Skin of body (tissue), 2 donors: ENCODE measurements around the gene CADPS. TPM values are rescaled to one million over a fixed set of nuclear protein-coding genes. Genes with fewer than 3 reads are reported as not detected.
A peak's percentile ranks its signal among the peaks of the same experiment; 100 is the strongest.

Source experiments
- DNase-seq: peaks from one replicate; lab custom pipeline; 2025; lab: John Stamatoyannopoulos, UW
- total RNA-seq: library from RNA; depleted of rRNA; stranded (reverse); fragments of >200 nt; gene quantifications from one replicate; pipeline ENCODE4 v1.2.3, GENCODE V29; 2014

Gene CADPS
- total RNA-seq, 1 donor from 2014 or later, result 2.4 TPM

GRCh38 chr3:62521464-62522105 lies 353.6 kb downstream of the CADPS start:
- DNase-seq, result no peak

DNA sequence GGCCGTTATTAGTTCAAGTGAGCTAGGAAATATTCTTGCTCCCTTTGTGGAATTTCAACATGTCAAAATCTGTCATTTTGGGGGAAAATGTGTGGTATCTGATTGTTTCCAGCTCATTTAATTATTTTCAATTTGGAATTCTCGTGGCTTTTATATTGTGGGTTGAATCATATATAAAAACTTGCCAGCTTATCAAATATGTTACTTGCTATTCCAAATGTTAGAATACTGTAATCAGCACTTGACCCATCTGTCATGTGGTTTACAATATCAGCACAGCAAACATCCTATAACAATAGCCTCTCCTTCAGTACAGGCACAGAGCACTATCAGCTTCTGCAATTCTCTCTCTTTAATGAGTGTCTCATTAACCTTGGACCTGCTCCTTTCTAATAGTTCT lies 371.7 kb downstream of the CADPS start:
- DNase-seq, result no peak

DNA sequence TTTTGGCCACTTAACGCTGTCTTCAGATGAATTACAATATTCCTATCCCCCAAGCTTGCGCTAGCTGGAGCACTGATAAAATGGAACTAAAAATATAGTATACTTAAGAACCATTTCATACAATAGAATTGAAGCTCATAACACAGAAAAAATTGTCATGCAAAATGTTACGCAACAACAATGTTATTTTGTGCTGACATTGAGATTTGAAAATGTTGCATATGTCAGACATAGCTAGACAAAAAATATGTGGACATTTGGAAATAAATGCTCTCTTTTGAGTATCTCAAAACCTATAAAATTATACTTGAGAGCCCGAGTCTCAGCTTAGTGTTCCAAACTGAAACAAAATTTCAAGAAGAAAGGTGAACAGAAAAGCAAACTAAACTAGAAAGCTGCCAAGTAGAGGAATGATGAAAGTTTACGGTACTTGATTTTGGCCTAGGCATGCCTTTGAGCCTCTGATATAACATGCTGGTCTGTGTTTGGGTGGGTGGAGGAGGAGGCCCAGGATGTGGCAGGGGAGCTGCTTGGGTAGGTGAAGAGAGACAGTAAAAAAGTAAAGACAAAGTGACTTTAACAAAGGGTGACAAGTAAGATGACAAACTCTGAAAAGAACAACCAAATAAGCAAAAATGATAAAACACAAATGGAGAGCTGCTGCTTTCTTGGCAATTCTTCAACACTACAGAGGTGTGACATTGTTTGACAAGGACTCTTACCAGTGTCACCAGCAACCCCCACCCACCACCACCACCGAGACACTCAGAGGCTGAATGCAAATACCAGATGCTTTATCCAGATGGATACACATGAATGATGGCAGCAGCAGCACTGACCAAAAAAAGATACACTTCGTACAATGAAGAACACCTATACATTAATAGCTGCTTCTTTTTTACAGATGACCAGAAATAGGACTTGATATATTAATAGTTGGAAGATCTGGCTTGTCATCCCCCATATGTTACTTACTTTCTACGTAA lies 372.6 kb downstream of the CADPS start:
- no peak for DNase-seq

DNA sequence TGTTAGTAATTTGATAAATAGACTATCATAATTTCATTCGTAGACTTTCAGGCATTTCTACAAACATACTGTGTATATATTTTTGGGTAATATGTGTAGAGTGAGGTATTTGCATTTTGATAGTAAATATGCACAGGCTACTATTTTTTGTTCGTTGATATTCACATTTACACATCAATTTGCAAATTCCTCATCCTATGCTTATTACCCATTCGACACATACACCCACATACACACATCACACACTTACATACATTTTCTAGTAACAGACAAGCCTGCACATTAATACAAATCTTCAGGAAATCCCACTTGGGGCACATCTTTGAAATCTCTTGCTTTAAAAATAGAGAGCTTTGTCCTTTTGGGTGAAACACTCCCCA lies 373.9 kb downstream of the CADPS start:
- no peak for DNase-seq

DNA sequence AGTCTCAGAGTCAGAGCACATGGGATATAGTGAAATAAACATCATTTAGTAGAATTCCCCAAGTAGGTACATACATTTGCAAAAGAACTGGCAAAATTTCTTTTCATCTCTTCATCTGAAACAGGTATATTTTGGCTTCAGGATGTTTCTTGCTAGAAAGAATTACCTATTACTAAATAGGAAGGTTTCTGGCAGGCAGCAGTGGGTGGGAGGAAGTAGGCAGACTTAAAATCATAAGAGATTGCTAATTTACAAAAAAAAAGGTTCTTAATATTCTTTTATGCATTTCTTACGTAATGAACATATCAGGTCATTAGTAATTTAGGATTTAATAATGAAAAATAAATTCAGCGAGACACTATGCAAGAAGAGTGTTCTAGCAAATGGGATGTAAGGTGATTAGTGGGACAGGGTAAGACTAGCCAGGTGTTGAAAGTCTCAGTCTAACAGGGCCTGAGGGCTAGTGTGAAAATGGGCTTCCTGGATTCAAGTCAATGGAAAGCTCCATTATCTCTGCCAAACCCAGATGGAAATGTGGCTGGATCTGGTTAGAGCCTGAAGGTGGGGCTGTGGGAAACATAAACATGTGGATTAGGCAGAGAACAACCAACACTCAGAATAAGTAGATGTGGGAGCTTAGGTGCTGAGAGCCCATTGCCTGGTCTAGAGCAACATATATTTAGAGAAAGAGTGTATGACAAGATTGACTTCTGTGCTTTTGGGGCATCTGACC lies 374.5 kb downstream of the CADPS start:
- DNase-seq, result no peak

DNA sequence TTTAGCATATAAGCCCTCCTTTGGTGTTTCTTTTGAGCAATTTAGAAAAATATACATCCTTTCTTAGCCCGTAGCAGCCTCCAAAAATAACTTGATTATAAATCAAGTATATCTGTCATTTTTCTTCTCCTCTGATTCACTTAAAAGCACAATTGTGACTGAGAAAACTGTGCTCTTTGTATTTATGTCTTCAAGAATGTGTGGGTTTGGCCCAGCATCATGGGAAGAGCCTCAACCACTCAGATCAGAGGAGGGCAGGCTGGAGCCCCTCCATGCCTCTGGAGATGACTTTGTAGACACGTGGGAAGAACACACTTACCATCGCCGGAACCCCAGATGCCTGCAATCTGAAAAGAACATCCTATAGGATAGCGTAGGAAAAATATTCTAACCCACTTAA lies 378.1 kb downstream of the CADPS start:
- DNase-seq, result no peak

DNA sequence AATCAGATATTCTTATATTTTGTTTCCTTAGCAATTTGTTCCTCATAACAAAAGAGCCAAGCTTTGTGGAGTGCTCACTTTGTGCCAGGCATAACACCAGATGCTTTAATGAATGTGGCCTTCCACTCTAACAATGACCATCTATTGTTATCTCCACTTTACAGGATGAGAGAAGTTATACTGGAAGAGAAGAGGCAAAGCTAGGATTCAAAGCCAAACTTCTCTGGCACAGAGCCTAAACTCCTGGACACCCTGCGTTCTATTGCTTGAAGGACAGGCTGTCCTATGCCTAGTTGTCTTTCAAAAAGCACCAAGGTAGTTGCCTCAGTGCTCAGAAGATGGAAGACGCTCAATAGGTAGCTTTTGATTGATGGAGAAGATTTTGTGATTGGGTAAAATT lies 378.7 kb downstream of the CADPS start:
- DNase-seq, result no peak

DNA sequence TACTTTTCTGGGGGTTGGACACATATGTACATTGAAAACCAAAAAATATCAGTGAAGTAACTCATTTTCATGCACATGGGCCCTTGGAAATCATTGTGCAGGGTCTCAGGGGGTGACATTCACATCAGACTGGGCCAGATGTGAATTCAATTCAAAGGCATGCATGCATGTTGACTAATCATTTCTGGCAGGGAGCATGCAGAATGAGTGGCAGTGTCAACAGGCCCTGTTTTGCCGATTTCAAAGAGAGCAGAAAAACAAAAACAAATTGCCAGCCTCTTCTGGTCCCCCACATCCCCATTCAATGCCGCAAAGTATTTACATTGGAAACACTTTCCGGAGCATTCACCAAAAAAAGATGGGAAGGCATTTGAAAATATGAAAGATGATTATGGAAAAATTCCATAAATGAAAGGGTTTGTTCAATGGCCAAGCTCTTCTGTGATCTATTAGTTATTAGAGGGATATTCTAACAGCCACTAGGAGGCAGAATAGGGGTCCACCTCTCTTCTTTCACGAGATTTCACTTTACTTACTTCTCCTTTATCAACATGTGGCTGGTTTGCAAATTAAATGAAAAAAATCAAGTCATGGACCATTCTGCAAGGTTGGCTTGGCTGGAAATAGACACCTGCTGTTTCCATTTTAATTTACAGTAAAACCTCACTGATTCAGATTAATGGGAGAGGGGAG lies 382.0 kb downstream of the CADPS start:
- DNase-seq, result peak; percentile 33

- DNase-seq, result no peak
Observed at GRCh38 chr3:62482961-62483360, 392.3 kb downstream of the CADPS start.

- no peak for DNase-seq
Observed at GRCh38 chr3:62481962-62482361, 393.3 kb downstream of the CADPS start.

DNA sequence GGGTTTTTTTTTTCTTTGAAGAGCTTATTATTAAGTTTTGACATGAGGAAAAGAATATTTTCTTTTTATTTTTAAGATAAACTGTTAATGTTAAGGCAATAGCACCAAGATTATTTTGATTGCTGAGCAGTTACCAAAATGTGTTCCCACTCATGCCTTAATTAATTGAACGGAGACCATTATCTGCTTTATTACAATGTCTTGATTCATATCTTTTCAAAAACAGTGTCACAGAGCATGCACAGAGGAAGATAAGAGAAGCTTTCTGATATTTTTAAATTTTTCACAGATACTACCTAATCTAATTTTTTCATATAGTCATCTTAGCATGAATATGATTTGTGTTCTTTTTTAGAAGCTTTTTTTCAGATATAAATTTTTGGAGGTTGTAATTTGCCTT lies 395.2 kb downstream of the CADPS start:
- no peak for DNase-seq

DNA sequence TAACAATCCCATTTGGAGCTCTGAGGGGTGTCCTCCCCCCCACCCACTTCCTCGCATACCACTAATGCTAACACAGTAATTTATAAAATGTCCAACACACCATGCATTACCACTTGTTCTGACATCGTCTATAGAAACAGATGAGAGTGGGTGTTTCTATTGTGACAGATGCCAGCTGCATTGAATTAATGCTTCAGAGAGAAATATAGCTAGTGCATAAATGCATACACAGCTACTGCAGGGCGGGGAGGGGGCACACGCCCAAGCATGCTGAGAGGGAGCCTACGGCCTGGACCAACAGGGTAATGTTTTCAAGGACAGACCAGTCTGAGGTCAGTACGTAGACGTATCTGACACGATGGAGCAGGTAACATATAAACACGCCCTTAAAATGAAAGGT lies 395.9 kb downstream of the CADPS start:
- DNase-seq, result peak; percentile 34

GRCh38 chr3:62475306-62475705 lies 399.9 kb downstream of the CADPS start:
- no peak for DNase-seq

GRCh38 chr3:62467966-62468722 lies 407.1 kb downstream of the CADPS start:
- DNase-seq, result no peak

DNA sequence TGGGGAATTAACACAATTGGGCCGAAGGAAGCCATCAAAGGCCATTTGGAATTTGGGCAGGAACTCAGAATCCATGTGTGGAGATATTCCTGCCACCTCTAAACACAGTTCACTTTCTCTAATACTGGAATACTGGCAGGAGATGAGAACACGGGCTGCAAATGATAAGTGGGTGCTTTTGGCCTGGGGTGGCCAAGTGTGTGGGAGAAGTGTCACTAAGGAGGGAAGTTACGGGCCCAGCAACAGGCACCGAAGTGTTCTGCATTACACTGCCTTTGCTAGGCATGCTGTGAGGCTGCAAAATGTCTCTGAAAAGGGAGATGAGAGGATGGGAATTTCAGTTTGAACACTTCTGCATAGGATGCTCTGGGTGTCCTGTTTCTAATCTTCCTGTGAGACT lies 412.4 kb downstream of the CADPS start:
- DNase-seq, result no peak

DNA sequence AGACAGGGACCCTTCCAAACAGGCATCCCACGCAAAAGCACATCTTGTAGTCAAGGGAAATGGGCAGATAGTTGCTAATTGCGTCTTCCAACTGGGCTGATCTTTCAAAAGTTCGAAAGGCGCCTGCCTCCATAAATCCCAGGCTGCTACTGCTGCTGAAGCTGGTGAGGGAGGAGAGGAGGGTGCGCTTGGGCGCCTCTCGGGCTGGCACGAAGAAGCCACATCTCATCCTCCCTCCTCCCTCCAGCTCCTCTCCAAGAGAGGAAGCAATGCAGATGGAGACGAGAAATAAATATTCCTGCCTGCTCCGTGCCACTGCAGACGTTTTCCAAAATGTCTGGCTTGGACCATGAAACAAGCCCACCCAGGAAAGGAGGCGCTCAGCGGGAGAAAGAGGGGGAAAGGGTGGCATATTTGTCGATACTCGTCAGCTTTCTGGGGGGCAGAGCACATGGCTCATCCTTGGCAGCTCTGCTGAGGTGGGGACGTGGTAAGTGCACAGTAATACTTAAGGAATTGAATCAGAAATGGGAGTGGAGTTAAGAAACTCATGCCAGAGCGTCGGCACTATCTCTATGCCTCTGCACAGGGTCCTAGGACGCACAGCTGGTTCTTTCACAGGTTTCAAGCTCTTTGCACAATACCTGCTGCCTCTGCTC lies 413.0 kb downstream of the CADPS start:
- DNase-seq, result no peak

- DNase-seq, result no peak
Observed at GRCh38 chr3:62454916-62455315, 420.3 kb downstream of the CADPS start.

DNA sequence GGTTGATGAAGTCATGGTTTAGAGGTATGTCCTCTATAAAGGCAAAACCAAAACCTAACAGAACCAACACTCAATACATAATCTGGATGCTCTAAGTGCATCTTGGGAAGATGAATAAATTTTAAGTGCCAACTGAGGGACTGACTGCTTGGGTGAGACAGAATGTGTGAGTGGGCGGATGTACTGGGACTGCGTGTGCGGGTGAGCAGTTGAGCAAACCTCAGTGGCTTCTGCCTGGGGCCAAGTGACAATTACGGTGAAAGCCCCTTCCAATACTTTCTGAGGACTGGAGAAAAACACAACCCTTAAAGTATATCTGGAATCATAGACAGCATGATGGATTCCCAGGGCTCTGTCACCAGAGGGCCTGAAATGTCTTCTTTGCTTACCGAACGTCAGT lies 421.8 kb downstream of the CADPS start:
- DNase-seq, result no peak

DNA sequence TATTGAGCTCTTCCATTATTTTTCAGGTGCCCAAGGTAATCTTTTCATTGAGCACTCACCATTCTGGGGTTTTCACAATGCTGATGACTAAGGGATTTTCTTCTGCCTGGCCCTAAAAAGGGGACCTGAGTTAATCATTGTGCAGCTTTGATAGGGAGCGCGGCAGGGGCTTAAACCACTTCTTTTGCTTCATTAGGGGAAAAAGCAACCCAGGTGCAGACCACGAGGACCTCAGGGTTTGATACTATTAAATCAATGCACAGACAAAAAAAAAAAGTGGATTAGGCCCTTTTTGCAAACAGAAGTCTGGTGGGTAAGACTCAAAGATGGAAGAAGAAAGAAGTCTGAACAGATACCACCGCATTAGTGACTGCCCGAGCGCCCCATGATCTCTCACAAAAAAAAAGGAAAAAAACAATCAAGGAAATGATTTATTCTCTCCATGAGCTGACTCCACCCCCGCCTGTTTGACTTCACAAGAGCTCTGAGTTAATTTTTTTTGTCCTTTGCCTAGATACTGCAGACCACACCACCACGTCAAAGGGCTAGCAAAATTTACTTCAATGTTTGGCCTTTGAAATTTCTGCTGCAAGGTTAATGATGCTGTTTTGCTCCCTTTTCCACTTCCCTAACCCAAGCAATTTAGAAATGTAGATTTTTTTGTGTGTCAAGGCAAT lies 423.9 kb downstream of the CADPS start:
- no peak for DNase-seq
